CD4-positive, alpha-beta T cell (primary cell): Measurements from ENCODE around the gene XG. TPM values are rescaled to one million over a fixed set of nuclear protein-coding genes. Genes with fewer than 3 reads are reported as not detected.
"Not testable (repeated sequence)": the region's sequence is repeated elsewhere in the genome, so short reads cannot be mapped to it uniquely, and the experiment has no call there.

ENCODE experiments used
- ATAC-seq: fragments of 200-7000 bp; cut with Tn5 transposase; one replicate; pipeline ENCODE4 v1.10.0; 2022; ENCODE audit warnings: mild to moderate bottlenecking; ENCODE audit not compliant: poor library complexity
- CTCF ChIA-PET: fragments of 350-600 bp; sonication (Branson Sonifier 250); formaldehyde crosslinking; loops from one replicate; lab custom pipeline; 2021; ENCODE audit warnings: antibody characterized with exemption, inconsistent platforms; lab: Charles Lee
- POLR2A ChIA-PET: fragments of 350-600 bp; sonication (Branson Sonifier 250); formaldehyde crosslinking; loops from one replicate; lab custom pipeline; 2021; ENCODE audit warnings: antibody characterized with exemption, inconsistent platforms; lab: Charles Lee
- DNase-seq, 14 experiments: peaks; one replicate each; pipeline ENCODE4 v3.0.0-alpha.2; 2013 to 2020; ENCODE audit warnings: mixed read lengths in 2 of 14
- H3K27ac ChIP-seq, 2 donors: one replicate each; pipeline versions ENCODE4 v1.5.1 to v1.7.0; 2013; ENCODE audit warnings: low read length in 2 of 2, low read depth in 1 of 2, mild to moderate bottlenecking in 1 of 2
- H3K27me3 ChIP-seq, 2 experiments: 1 replicate in 1 of 2; 2 replicates in 1 of 2; pipeline versions ENCODE4 v1.6.1 to v1.7.0; 2013; ENCODE audit warnings: low read length in 2 of 2, control low read depth in 1 of 2, mild to moderate bottlenecking in 1 of 2, moderate library complexity in 1 of 2; ENCODE audit not compliant: insufficient read depth in 2 of 2, control insufficient read depth in 1 of 2
- H3K36me3 ChIP-seq: one replicate; pipeline ENCODE4 v1.6.1; 2013; ENCODE audit warnings: low read length, control low read depth; ENCODE audit not compliant: insufficient read depth
- H3K4me1 ChIP-seq: one replicate; pipeline ENCODE4 v1.6.1; 2013; ENCODE audit warnings: low read length, control low read depth; ENCODE audit not compliant: insufficient read depth
- H3K4me3 ChIP-seq: one replicate; pipeline ENCODE4 v1.5.1; 2013; ENCODE audit warnings: mild to moderate bottlenecking, low read length, moderate library complexity
- H3K9me3 ChIP-seq, 2 experiments: 1 replicate in 1 of 2; 2 replicates in 1 of 2; pipeline versions ENCODE4 v1.6.1 to v1.7.0; 2013; ENCODE audit warnings: low read length in 2 of 2, mild to moderate bottlenecking in 2 of 2, control low read depth in 1 of 2, moderate library complexity in 1 of 2; ENCODE audit not compliant: control insufficient read depth in 1 of 2, insufficient read depth in 1 of 2
- H3K27ac Mint-ChIP-seq: one replicate; pipeline ENCODE4 v1.8.0; 2020; ENCODE audit warnings: mixed read lengths
- H3K27me3 Mint-ChIP-seq: one replicate; pipeline ENCODE4 v1.8.0; 2021; ENCODE audit warnings: mixed read lengths
- H3K36me3 Mint-ChIP-seq: one replicate; pipeline ENCODE4 v1.8.0; 2021; ENCODE audit warnings: low read depth, mixed read lengths
- H3K4me1 Mint-ChIP-seq: one replicate; pipeline ENCODE4 v1.8.0; 2021; ENCODE audit warnings: low read depth, mixed read lengths
- H3K4me3 Mint-ChIP-seq: one replicate; pipeline ENCODE4 v1.8.0; 2020; ENCODE audit warnings: mild to moderate bottlenecking, mixed read lengths
- H3K9me3 Mint-ChIP-seq: one replicate; pipeline ENCODE4 v1.8.0; 2020; ENCODE audit warnings: mixed read lengths
- CTCF ChIP-seq: fragments of 200-600 bp; IDR thresholded peaks from one replicate; pipeline ENCODE4 v1.8.0; 2022; ENCODE audit warnings: antibody characterized with exemption, mild to moderate bottlenecking
- intact Hi-C, 2 experiments: fragments of 100-400 bp; cut with DNase I in 1 of 2; cut with micrococcal nuclease in 1 of 2; formaldehyde crosslinking; loops; one replicate each; pipeline versions ENCODE4 v1.15.1 to v1.9.0; 2023 to 2025; cut with DNase I, micrococcal nuclease
- total RNA-seq, 174 experiments: library from RNA in 2 of 174; stranded (reverse) in 2 of 174; gene quantifications; one replicate each; pipeline ENCODE4 v1.2.3 and lab custom pipeline; 2021 to 2026

The XG gene
- total RNA-seq, 2 experiments from 2014 or later, result not detected

- H3K27ac Mint-ChIP-seq, result no peak overlapping the region
- DNase-seq (no peak), ATAC-seq (no peak)
- H3K36me3 ChIP-seq, result no peaks in the 10 kb centered on the region
- POLR2A ChIA-PET, result no interaction called here
- no peak overlapping the region for H3K4me3 Mint-ChIP-seq
- no peak for TF ChIP-seq CTCF
- H3K4me1 Mint-ChIP-seq, result no peaks in the 10 kb centered on the region
- no peaks in the 10 kb centered on the region for H3K9me3 Mint-ChIP-seq
- CTCF ChIA-PET, result no interaction called here
- no peaks in the 10 kb centered on the region for H3K9me3 ChIP-seq
- no peaks in the 10 kb centered on the region for H3K4me1 ChIP-seq
- H3K27ac ChIP-seq, result no peak overlapping the region
- intact Hi-C loops, result no loop called here
- no peaks in the 10 kb centered on the region for H3K27me3 Mint-ChIP-seq
- H3K27me3 ChIP-seq, result no peaks in the 10 kb centered on the region
- no peak overlapping the region for H3K4me3 ChIP-seq
- H3K36me3 Mint-ChIP-seq, result no peaks in the 10 kb centered on the region
These were observed 49.4 kb downstream of the XG start for GRCh38 chrX:2801223-2801622.

DNA sequence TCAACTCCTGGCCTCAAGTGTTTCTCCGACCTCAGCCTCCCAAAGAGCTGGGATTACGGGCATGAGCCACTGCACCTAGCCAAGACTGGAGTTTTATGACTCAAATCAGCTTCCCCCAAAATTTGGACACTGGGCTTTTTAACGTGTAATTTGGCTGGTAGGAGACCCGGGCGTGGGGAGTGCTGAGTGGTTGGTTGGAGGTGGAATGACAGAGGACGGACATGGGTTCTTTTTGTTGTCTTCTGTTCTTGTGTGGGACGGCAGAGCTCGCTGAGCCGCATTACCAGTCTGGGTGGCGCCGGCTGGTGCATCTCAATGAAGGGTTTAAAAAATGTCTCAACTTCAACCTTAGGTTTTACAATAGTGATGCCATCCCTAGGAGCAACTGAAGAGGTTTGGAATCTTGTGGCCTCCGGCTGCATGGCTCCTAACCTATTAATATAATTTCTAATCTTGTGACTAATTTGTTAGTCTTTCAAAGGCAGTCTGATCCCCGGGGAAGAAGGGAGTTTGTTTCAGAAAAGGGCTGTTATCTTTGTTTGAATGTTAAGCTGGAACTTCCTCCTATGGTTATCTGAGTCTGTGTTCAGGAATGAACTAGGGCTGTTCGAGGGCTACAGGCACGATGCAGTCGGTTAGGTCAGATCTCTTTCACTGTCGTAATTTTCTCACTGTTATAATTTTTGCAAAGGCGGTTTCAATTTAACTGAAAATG, 50.7 kb downstream of the XG start:
- ATAC-seq, H3K27ac ChIP-seq, H3K36me3 Mint-ChIP-seq, intact Hi-C loops, H3K9me3 ChIP-seq, H3K36me3 ChIP-seq, H3K4me3 Mint-ChIP-seq, H3K4me1 Mint-ChIP-seq, H3K27me3 ChIP-seq, DNase-seq, H3K4me1 ChIP-seq, H3K27ac Mint-ChIP-seq, H3K27me3 Mint-ChIP-seq, CTCF ChIA-PET, H3K9me3 Mint-ChIP-seq, POLR2A ChIA-PET, H3K4me3 ChIP-seq: not testable (repeated sequence)

DNA sequence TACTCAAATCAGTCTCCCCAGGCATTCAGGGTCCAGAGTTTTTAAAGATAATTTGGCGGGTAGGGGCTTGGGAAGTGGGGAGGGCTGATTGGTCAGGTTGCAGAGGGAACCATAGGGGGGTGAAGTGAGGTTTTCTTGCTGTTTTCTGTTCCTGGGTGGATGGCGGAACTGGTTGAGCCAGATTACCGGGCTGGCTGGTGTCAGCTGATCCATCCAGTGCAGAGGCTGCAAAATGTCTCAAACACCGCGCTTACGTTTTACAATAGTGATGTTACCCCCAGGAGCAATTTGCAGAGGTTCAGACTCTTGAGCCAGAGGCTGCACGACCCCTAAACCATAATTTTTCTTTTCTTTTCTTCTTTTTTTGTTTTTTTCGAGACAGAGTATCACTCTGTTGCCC, 51.6 kb downstream of the XG start:
- H3K9me3 Mint-ChIP-seq, H3K27ac ChIP-seq, H3K36me3 Mint-ChIP-seq, H3K4me3 Mint-ChIP-seq, ATAC-seq, H3K9me3 ChIP-seq, H3K27me3 ChIP-seq, intact Hi-C loops, H3K27ac Mint-ChIP-seq, H3K27me3 Mint-ChIP-seq, POLR2A ChIA-PET, CTCF ChIA-PET, H3K4me3 ChIP-seq, H3K4me1 ChIP-seq, H3K4me1 Mint-ChIP-seq, DNase-seq, H3K36me3 ChIP-seq: not testable (repeated sequence)

GRCh38 chrX:2804106-2804843, 52.4 kb downstream of the XG start:
- intact Hi-C loops, H3K36me3 Mint-ChIP-seq, H3K27me3 Mint-ChIP-seq: not testable (repeated sequence)

DNA sequence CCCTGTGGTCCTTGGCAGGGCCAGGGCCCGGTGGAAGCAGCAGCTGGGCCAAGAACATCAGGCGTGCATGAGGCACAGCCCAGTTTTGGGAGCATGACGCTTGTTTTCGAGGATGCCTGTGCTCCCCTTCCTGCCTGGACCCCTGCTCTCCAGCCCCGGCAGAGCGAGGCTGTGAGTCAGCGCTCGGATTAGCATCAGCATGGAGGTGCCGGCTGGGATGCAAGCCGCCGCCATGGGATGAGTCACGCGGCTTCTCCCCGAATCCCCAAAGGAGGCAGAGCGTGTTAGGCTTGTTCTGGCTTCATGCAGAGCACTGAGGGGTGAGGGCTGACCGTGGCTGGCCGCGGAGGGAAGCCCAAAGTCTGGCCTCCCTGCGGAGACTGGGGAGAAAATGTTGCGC, 53.0 kb downstream of the XG start:
- H3K4me1 Mint-ChIP-seq, H3K4me3 Mint-ChIP-seq, H3K27ac ChIP-seq, DNase-seq, H3K36me3 Mint-ChIP-seq, intact Hi-C loops, ATAC-seq, H3K4me3 ChIP-seq, CTCF ChIA-PET, H3K36me3 ChIP-seq, H3K27ac Mint-ChIP-seq, POLR2A ChIA-PET, H3K9me3 ChIP-seq, H3K27me3 Mint-ChIP-seq, H3K4me1 ChIP-seq, H3K9me3 Mint-ChIP-seq, H3K27me3 ChIP-seq: not testable (repeated sequence)

More at GRCh38 chrX:2804106-2804843, 52.4 kb downstream of the XG start:
- H3K4me3 ChIP-seq, H3K4me3 Mint-ChIP-seq, H3K36me3 ChIP-seq, POLR2A ChIA-PET, H3K27ac Mint-ChIP-seq, H3K9me3 ChIP-seq, H3K9me3 Mint-ChIP-seq, H3K4me1 Mint-ChIP-seq, H3K4me1 ChIP-seq, DNase-seq, CTCF ChIA-PET, ATAC-seq, H3K27me3 ChIP-seq, H3K27ac ChIP-seq: not testable (repeated sequence)
